Ascending aorta (tissue), 2 donors: ENCODE results near the gene STK24. TPM values are rescaled to one million over a fixed set of nuclear protein-coding genes. Genes with fewer than 3 reads are reported as not detected.
A peak's percentile ranks its signal among the peaks of the same experiment; 100 is the strongest.

Experiments
- DNase-seq, 2 donors: peaks; one replicate each; pipeline ENCODE4 v3.0.0-alpha.2; 2019; ENCODE audit warnings: low spot score in 2 of 2
- H3K27ac ChIP-seq, 2 donors: fragments of 200-600 bp; sonication (generic); one replicate each; pipeline ENCODE4 v1.5.1; 2016 to 2017; ENCODE audit warnings: mild to moderate bottlenecking in 1 of 2
- H3K27me3 ChIP-seq: fragments of 200-600 bp; sonication (generic); one replicate; pipeline ENCODE4 v1.5.1; 2017
- H3K36me3 ChIP-seq, 2 donors: fragments of 200-600 bp; sonication (generic); one replicate each; pipeline ENCODE4 v1.5.1; 2016
- H3K4me1 ChIP-seq, 2 donors: fragments of 200-600 bp; sonication (generic); one replicate each; pipeline ENCODE4 v1.5.1; 2016 to 2017; ENCODE audit warnings: mild to moderate bottlenecking in 1 of 2
- H3K4me3 ChIP-seq, 2 donors: fragments of 200-600 bp; sonication (generic); one replicate each; pipeline ENCODE4 v1.5.1; 2016 to 2017; ENCODE audit warnings: mild to moderate bottlenecking in 1 of 2
- H3K9me3 ChIP-seq, 2 donors: fragments of 200-600 bp; sonication (generic); one replicate each; pipeline ENCODE4 v1.5.1; 2016
- intact Hi-C: fragments of 100-400 bp; cut with DNase I; formaldehyde crosslinking; loops from one replicate; pipeline ENCODE4 v1.15.1; 2023
- total RNA-seq: library from RNA; depleted of rRNA; stranded (reverse); fragments of >200 nt; gene quantifications from one replicate; pipeline ENCODE4 v1.1.0, GENCODE V29; 2016
- TF ChIP-seq, protein P1 (sequence below), 3 experiments: fragments of 200-600 bp in 2 of 3; fragments of 450-650 bp in 1 of 3; sonication (generic) in 2 of 3; IDR thresholded peaks; one replicate each; pipeline ENCODE4 v1.5.1; 2016 to 2019; ENCODE audit warnings: antibody characterized with exemption in 3 of 3, mild to moderate bottlenecking in 1 of 3, moderate library complexity in 1 of 3

The STK24 gene
- total RNA-seq, 1 donor from 2014 or later, result 35.4 TPM

GRCh38 chr13:98410612-98411011 is 166.3 kb downstream of the STK24 start:
- intact Hi-C loops, result no loop called here
- no peaks in the 10 kb centered on the region for H3K36me3 ChIP-seq
- no peak overlapping the region for H3K27ac ChIP-seq
- no peaks in the 10 kb centered on the region for H3K9me3 ChIP-seq
- no peaks in the 10 kb centered on the region for H3K4me1 ChIP-seq
- no peak for DNase-seq
- H3K27me3 ChIP-seq, result no peaks in the 10 kb centered on the region
- H3K4me3 ChIP-seq, result no peak overlapping the region
- TF ChIP-seq, protein P1, sequence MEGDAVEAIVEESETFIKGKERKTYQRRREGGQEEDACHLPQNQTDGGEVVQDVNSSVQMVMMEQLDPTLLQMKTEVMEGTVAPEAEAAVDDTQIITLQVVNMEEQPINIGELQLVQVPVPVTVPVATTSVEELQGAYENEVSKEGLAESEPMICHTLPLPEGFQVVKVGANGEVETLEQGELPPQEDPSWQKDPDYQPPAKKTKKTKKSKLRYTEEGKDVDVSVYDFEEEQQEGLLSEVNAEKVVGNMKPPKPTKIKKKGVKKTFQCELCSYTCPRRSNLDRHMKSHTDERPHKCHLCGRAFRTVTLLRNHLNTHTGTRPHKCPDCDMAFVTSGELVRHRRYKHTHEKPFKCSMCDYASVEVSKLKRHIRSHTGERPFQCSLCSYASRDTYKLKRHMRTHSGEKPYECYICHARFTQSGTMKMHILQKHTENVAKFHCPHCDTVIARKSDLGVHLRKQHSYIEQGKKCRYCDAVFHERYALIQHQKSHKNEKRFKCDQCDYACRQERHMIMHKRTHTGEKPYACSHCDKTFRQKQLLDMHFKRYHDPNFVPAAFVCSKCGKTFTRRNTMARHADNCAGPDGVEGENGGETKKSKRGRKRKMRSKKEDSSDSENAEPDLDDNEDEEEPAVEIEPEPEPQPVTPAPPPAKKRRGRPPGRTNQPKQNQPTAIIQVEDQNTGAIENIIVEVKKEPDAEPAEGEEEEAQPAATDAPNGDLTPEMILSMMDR (IDR thresholded peaks at IDR 0.05), result no peak

- intact Hi-C loops, result no loop called here
- Histone ChIP-seq H3K27ac (no peak overlapping the region), H3K27me3 (no peaks in the 10 kb centered on the region), H3K36me3 (no peaks in the 10 kb centered on the region), H3K4me3 (no peak overlapping the region), H3K4me1 (no peaks in the 10 kb centered on the region), H3K9me3 (no peaks in the 10 kb centered on the region)
- peak in 1 of 2 donors; percentile 60 for DNase-seq
- TF ChIP-seq, protein P1 (IDR thresholded peaks at IDR 0.05), result no peak
Measured at GRCh38 chr13:98409281-98409680, 167.6 kb downstream of the STK24 start.

GRCh38 chr13:98407575-98407974 is 169.3 kb downstream of the STK24 start:
- Histone ChIP-seq H3K9me3 (no peaks in the 10 kb centered on the region), H3K4me3 (no peak overlapping the region), H3K27me3 (no peaks in the 10 kb centered on the region), H3K27ac (no peak overlapping the region), H3K4me1 (no peaks in the 10 kb centered on the region), H3K36me3 (no peaks in the 10 kb centered on the region)
- peak in 1 of 2 donors; percentile 18 for DNase-seq
- TF ChIP-seq, protein P1 (IDR thresholded peaks at IDR 0.05), result no peak
- intact Hi-C loops, result no loop called here

DNA sequence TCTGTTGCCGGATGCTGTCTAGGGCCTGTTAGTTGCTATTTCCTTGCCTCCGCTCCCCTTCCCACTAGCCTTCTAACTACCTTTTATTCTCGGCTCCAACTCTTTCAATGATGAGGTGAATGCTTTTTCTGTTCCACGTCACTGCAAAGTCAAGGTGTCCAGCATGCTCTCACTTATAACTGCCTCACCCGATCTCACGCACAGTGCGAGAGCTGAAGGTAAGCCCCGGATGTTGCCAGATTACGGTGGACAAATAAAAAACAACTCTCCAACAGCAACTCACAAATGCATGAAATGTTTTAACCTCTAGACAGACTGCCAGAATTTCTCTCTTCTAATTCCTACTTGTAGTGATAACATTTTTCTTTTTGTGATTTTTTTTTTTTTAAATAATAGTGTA is 169.9 kb downstream of the STK24 start:
- peak in 1 of 2 donors; percentile 24 for DNase-seq
- no peak overlapping the region for H3K4me3 ChIP-seq
- TF ChIP-seq, protein P1 (IDR thresholded peaks at IDR 0.05), result no peak
- no peaks in the 10 kb centered on the region for H3K4me1 ChIP-seq
- H3K36me3 ChIP-seq, result no peaks in the 10 kb centered on the region
- intact Hi-C loops, result no loop called here
- H3K27ac ChIP-seq, result no peak overlapping the region
- H3K9me3 ChIP-seq, result no peaks in the 10 kb centered on the region
- H3K27me3 ChIP-seq, result no peaks in the 10 kb centered on the region

DNA sequence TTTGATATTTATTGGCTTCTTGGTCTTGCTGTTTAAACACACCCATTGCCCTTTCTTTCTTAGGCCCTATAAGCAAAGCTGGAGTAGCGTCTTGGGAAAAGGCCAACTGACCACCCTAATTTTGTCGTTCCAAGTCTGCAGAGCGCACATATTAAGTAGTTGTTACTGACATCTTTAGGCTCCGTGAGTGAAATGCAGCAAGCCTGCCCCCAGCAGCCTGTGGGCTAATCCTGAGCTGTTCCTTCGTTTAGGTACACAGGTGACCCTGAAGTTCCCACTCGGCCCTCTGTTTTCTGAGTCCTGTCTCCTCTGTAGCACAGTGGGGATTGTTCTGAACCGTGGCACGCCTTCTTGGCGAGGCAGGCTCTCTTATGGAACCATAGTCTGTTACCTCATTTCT is 170.5 kb downstream of the STK24 start:
- intact Hi-C loops, result no loop called here
- H3K27me3 ChIP-seq, result no peaks in the 10 kb centered on the region
- peak in 1 of 2 donors; percentile 35 for DNase-seq
- no peaks in the 10 kb centered on the region for H3K36me3 ChIP-seq
- H3K4me1 ChIP-seq, result no peaks in the 10 kb centered on the region
- no peak overlapping the region for H3K27ac ChIP-seq
- TF ChIP-seq, protein P1 (IDR thresholded peaks at IDR 0.05), result no peak
- H3K9me3 ChIP-seq, result no peaks in the 10 kb centered on the region
- no peak overlapping the region for H3K4me3 ChIP-seq
